Measurements from ENCODE around the gene CSPG5. TPM values are rescaled to one million over a fixed set of nuclear protein-coding genes. Genes with fewer than 3 reads are reported as not detected.

The CSPG5 gene
- total RNA-seq, 4 donors from 2014 or later: 0.82 to 2.9 TPM; not detected in 2

DNA sequence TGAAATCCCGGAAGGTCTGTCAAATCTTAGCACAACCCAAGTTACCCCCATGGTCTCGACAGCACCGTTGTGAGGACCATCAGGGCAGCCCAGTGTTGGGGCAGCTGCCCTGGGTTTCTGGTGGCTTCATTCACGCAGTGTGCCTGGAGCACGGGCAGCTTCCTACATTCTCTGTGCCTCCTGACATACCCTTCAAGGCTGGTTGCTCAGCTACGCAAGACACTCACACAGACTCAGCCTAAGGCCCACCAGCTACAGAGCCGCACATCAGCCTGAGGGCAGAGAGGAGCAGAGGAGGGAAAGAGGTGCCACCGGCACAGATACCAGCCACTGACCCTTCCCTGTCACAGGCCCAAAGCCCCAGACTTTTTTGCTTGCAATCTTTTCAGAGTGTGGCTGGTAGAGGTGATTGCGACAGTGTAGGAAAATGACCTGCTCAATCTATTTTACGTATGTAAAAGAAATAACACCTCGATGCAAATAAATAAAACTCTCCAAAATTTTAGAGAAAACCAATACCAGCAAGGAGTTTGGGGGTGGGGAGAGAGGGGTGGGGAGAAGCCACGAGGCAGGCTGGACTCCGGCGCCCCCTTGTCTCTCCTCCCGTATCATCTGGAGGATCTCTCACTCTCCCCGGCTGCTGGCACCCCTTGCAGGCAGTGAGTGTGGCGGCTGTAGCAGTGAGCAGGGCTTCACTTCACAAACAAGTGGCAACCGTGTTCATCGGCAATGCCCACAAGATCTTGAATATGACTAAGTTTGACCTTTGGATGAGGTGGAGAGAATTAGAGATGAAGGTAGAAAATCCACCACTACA lies 12.7 kb downstream of the CSPG5 start:
- DNase-seq: no peak
- H3K9me3 ChIP-seq: no peaks in the 10 kb centered on the region
- no peak overlapping the region for H3K4me3 ChIP-seq
- TF ChIP-seq, protein P1, sequence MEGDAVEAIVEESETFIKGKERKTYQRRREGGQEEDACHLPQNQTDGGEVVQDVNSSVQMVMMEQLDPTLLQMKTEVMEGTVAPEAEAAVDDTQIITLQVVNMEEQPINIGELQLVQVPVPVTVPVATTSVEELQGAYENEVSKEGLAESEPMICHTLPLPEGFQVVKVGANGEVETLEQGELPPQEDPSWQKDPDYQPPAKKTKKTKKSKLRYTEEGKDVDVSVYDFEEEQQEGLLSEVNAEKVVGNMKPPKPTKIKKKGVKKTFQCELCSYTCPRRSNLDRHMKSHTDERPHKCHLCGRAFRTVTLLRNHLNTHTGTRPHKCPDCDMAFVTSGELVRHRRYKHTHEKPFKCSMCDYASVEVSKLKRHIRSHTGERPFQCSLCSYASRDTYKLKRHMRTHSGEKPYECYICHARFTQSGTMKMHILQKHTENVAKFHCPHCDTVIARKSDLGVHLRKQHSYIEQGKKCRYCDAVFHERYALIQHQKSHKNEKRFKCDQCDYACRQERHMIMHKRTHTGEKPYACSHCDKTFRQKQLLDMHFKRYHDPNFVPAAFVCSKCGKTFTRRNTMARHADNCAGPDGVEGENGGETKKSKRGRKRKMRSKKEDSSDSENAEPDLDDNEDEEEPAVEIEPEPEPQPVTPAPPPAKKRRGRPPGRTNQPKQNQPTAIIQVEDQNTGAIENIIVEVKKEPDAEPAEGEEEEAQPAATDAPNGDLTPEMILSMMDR (IDR thresholded peaks at IDR 0.05): no peak
- no peak for TF ChIP-seq POLR2A (IDR thresholded peaks at IDR 0.05)
- H3K27me3 ChIP-seq: no peaks in the 10 kb centered on the region
- H3K36me3 ChIP-seq: no peaks in the 10 kb centered on the region
- no peak overlapping the region for H3K27ac ChIP-seq
- intact Hi-C loops (cut with DNase I; ENCODE audit: low total_unique reads): no loop called here
- H3K4me1 ChIP-seq: no peaks in the 10 kb centered on the region

DNA sequence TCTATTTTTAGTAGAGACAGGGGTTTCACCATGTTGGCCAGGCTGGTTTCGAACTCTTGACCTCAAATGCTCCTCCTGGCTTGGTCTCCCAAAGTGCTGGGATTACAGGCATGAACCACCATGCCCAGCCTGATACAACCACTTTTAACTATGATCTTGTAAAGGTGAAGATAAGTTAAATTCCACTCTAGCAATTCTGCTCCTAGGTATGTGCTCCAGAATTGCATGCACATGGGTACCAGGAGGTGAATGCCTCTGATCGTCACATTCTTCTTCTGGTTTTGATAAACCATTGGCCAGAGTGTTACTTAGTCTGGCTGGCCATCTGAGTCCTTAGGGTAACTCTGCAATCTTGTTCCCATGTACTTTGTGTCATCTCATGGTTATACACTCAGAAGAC lies 22.3 kb downstream of the CSPG5 start:
- Histone ChIP-seq H3K9me3 (no peaks in the 10 kb centered on the region), H3K27me3 (no peaks in the 10 kb centered on the region), H3K4me1 (no peaks in the 10 kb centered on the region), H3K27ac (no peak overlapping the region), H3K36me3 (no peaks in the 10 kb centered on the region), H3K4me3 (no peak overlapping the region)
- intact Hi-C loops (cut with DNase I; ENCODE audit: low total_unique reads): no loop called here
- TF ChIP-seq, protein P1 (IDR thresholded peaks at IDR 0.05): no peak
- TF ChIP-seq POLR2A (IDR thresholded peaks at IDR 0.05): no peak
- no peak for DNase-seq

DNA sequence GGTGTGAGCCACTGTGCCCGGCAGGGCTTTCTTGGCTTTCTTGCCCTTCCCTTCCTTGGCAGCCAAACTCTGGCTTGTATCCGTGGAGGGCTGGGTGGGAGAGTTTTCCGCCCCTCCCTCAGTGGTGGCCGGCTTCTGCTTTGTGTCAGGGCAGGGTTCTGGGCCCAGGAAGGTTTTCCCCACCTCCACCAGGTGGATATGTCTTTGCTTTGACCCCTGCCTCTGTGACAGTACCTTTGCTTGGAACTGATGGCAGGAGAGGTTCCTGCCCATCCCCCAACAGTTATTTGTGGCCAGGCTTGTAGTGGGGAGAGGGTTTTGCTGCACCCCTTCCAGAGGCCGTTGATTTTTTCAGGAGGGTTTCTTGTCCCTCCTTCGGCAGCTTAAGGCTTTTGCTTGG lies 24.3 kb downstream of the CSPG5 start:
- intact Hi-C loops (cut with DNase I; ENCODE audit: low total_unique reads): no loop called here
- Histone ChIP-seq H3K27ac (no peak overlapping the region), H3K27me3 (no peaks in the 10 kb centered on the region), H3K4me3 (no peak overlapping the region), H3K4me1 (no peaks in the 10 kb centered on the region), H3K9me3 (no peaks in the 10 kb centered on the region), H3K36me3 (no peaks in the 10 kb centered on the region)
- TF ChIP-seq, protein P1 (IDR thresholded peaks at IDR 0.05): no peak
- no peak for TF ChIP-seq POLR2A (IDR thresholded peaks at IDR 0.05)
- no peak for DNase-seq

DNA sequence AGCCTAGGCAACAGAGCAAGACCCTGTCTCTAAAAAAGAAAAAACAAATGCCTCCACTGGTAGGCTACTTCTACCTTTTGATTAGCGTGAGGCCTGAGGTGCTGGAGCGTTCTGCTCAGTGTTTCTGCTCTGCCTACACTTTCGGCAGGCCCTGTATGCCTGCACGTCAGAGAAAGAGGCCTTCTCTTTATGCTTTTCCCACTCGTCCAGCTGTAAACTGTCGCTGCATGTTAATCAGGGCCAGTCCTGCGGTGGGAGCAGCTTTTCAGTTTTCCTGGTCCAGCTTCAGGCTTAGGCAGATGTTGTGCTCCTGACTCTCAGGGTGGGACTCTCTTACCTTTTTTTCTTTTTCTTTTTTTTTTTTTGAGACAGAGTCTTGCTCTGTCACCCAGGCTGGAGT lies 25.3 kb downstream of the CSPG5 start:
- no peak for DNase-seq
- H3K36me3 ChIP-seq: no peaks in the 10 kb centered on the region
- no peaks in the 10 kb centered on the region for H3K4me1 ChIP-seq
- intact Hi-C loops (cut with DNase I; ENCODE audit: low total_unique reads): no loop called here
- H3K27ac ChIP-seq: no peak overlapping the region
- no peak overlapping the region for H3K4me3 ChIP-seq
- H3K27me3 ChIP-seq: no peaks in the 10 kb centered on the region
- TF ChIP-seq, protein P1 (IDR thresholded peaks at IDR 0.05): no peak
- no peak for TF ChIP-seq POLR2A (IDR thresholded peaks at IDR 0.05)
- no peaks in the 10 kb centered on the region for H3K9me3 ChIP-seq

DNA sequence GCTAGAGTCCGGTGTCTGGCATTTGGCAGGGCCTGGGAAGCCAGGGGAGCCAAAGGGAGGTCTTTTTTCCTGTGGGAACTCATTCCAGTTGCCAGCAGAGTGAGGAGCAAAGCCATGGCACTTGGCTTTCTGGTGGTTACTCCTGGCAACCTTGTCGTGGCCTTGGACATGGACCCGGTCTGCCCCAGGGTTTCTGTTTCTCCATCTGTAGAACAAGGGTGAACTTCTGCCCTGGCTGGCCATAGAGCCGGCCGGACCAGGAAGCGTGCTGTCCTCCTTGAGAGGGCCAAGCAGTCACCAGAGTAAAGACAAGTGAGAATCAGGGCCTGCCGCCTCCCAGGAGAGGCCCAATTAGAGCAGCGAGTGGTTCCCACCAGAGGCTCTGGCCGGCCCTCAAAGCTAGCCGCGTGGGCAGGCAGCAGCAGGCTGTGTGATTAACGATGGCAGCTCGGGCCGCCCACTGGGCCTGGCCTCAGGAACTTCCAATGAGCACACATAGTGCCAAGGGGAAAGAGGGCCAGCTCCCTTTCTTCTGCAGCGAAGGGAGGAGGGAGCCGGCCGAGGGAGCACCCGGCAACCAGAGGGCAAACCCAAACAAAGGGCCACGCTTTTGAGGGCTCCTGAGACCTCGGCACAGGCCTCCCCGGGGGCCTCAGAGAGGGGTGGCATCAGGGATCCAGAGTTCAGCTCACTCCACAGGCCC lies 36.0 kb downstream of the CSPG5 start:
- no peaks in the 10 kb centered on the region for H3K36me3 ChIP-seq
- peak overlapping the region in 1 of 2 donors; percentile 18 for H3K27ac ChIP-seq
- H3K4me3 ChIP-seq: no peak overlapping the region
- DNase-seq: peak; percentile 51 to 68
- no peaks in the 10 kb centered on the region for H3K9me3 ChIP-seq
- intact Hi-C loops (cut with DNase I; ENCODE audit: low total_unique reads): no loop called here
- H3K27me3 ChIP-seq: no peaks in the 10 kb centered on the region
- TF ChIP-seq, protein P1 (IDR thresholded peaks at IDR 0.05): no peak
- no peak for TF ChIP-seq POLR2A (IDR thresholded peaks at IDR 0.05)
- no peaks in the 10 kb centered on the region for H3K4me1 ChIP-seq

All from uterus (tissue), 4 donors.